LNCaP clone FGC (cell line): ENCODE measurements around the gene KNDC1.

Experiments used
- DNase-seq: peaks from one replicate; pipeline ENCODE4 v3.0.0-alpha.2; 2011; ENCODE audit warnings: low read depth
- H3K4me3 ChIP-seq: 2 replicates; pipeline ENCODE4 v1.5.1; 2011; ENCODE audit warnings: mild to moderate bottlenecking, low read depth, low read length, control low read depth
- TF ChIP-seq, protein P1 (sequence below): IDR thresholded peaks from 2 replicates; pipeline ENCODE4 v1.5.1; 2012; ENCODE audit warnings: mild to moderate bottlenecking; ENCODE audit not compliant: control insufficient read depth, insufficient read depth; ENCODE audit errors: extremely low read depth

The KNDC1 gene

GRCh38 chr10:133254421-133255120 lies 94.6 kb downstream of the KNDC1 start:
- no peak for DNase-seq
- TF ChIP-seq, protein P1, sequence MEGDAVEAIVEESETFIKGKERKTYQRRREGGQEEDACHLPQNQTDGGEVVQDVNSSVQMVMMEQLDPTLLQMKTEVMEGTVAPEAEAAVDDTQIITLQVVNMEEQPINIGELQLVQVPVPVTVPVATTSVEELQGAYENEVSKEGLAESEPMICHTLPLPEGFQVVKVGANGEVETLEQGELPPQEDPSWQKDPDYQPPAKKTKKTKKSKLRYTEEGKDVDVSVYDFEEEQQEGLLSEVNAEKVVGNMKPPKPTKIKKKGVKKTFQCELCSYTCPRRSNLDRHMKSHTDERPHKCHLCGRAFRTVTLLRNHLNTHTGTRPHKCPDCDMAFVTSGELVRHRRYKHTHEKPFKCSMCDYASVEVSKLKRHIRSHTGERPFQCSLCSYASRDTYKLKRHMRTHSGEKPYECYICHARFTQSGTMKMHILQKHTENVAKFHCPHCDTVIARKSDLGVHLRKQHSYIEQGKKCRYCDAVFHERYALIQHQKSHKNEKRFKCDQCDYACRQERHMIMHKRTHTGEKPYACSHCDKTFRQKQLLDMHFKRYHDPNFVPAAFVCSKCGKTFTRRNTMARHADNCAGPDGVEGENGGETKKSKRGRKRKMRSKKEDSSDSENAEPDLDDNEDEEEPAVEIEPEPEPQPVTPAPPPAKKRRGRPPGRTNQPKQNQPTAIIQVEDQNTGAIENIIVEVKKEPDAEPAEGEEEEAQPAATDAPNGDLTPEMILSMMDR: no peak
- no peak overlapping the region for H3K4me3 ChIP-seq

GRCh38 chr10:133255323-133255722 lies 95.3 kb downstream of the KNDC1 start:
- H3K4me3 ChIP-seq: no peak overlapping the region
- DNase-seq: no peak
- TF ChIP-seq, protein P1: no peak

DNA sequence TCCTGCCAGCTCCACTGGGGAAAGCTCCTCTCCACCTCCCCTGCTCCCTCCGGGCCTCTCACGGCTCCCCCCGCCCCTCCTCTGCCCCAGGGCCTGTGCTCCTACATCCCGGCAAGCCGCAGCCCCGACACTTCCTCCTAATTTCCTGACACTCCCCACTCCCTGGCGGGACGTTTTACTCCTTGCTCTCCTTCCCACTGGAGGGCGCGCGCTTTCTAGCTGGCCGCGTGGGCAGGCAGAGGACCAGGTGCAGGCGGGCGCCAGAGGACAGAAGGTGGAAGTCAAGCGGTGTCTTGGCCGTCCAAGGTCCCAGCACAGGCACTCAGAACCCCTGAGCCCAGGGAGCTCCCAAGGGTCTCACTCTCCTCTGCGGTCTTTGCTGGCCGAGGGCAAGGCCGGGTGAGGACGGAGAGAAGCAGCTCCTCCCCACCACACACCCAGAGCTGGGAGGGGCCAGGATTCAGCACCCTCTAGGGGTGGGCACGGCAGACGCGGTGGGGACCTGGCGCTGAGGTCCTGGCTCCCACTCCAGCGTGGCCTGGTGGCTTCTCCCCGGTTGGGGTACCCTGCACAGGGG lies 97.6 kb downstream of the KNDC1 start:
- TF ChIP-seq, protein P1: peak; percentile 87
- peak overlapping the region; percentile 41 for H3K4me3 ChIP-seq
- DNase-seq: peak; percentile 33

DNA sequence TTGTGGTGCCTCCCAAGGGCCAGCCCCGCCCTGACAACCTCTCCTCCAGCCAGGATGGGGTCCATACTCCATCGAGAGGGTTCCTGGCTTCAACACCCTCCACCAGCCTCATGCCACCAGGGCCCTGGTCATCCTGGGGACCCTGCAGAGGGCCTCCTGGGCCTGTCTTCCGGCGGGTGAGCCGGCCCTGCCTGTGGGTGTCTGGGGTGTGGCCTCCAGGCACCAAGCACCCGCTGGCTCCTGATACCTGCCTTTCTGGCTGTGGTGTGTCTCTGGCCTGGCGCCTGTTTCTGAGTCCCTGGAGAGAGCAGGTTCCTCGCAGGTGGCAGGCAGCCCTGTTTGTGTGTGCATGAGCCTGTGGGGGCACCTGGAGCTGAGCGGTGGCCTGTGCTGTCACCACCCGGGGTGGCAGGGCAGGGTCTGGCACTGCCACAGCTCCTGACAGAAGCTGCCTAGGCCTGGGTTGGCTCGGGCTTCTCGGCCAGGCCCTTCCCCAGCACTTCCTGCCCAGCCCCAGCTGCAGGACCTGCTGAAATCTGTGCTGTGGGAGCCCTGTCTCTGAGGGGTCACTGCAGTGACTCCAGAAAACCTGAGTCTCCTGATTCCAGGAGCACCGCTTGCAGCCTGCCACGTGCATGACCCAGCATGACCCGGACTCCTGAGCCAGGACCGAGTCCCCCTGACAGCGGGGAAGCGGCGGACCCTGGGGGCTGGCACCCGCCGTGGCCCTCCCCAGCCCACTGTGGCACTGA lies 98.2 kb downstream of the KNDC1 start:
- peak; percentile 84 for DNase-seq
- TF ChIP-seq, protein P1: no peak
- H3K4me3 ChIP-seq: peak overlapping the region; percentile 41

- H3K4me3 ChIP-seq: no peak overlapping the region
- DNase-seq: no peak
These were observed 99.0 kb downstream of the KNDC1 start for GRCh38 chr10:133258818-133259601.

DNA sequence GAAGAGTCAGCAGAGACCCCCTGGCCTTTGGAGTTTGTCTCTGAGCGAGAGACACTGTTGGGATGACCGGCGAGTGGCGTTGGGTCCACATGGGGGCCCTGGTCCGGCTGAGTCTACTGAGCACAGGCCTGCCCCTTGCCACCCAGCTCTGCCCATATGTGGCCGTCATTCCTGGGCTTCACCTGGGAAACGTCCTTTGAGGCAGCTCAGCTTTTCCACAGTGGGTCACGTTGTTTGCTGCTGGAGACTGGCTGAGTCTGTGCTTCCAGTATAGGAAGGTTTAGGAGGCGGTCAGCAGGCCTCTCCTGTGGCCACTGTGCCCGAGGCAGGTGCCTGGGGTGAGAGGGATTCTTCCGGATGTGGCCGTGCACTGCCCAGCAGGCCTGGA lies 99.6 kb downstream of the KNDC1 start:
- no peak overlapping the region for H3K4me3 ChIP-seq
- TF ChIP-seq, protein P1: no peak
- no peak for DNase-seq

More at GRCh38 chr10:133258818-133259601, 99.0 kb downstream of the KNDC1 start:
- TF ChIP-seq, protein P1: no peak
